Measurements from ENCODE around the gene TMEM119. TPM values are rescaled to one million over a fixed set of nuclear protein-coding genes. Genes with fewer than 3 reads are reported as not detected.
"Not testable (repeated sequence)": the region's sequence is repeated elsewhere in the genome, so short reads cannot be mapped to it uniquely, and the experiment has no call there.

The TMEM119 gene
- polyA plus RNA-seq, 1 of the 3 experiments (the other 2 are of a cell fraction) = 25.7 TPM

- TF ChIP-seq REST (IDR thresholded peaks at IDR 0.05; ENCODE audit: low read depth, low read length) (no peak), USF1 (IDR thresholded peaks at IDR 0.05; ENCODE audit: borderline replicate concordance, low read depth) (no peak), EZH2phosphoT487 (IDR thresholded peaks at IDR 0.05; ENCODE audit: borderline replicate concordance, low read depth) (no peak), EP300 (IDR thresholded peaks at IDR 0.05; ENCODE audit: borderline replicate concordance in 1 of 2, low read depth in 1 of 2, low read length in 1 of 2) (no peak)
These were observed 22.5 kb upstream of the TMEM119 start (continued) for GRCh38 chr12:108620236-108620879.

DNA sequence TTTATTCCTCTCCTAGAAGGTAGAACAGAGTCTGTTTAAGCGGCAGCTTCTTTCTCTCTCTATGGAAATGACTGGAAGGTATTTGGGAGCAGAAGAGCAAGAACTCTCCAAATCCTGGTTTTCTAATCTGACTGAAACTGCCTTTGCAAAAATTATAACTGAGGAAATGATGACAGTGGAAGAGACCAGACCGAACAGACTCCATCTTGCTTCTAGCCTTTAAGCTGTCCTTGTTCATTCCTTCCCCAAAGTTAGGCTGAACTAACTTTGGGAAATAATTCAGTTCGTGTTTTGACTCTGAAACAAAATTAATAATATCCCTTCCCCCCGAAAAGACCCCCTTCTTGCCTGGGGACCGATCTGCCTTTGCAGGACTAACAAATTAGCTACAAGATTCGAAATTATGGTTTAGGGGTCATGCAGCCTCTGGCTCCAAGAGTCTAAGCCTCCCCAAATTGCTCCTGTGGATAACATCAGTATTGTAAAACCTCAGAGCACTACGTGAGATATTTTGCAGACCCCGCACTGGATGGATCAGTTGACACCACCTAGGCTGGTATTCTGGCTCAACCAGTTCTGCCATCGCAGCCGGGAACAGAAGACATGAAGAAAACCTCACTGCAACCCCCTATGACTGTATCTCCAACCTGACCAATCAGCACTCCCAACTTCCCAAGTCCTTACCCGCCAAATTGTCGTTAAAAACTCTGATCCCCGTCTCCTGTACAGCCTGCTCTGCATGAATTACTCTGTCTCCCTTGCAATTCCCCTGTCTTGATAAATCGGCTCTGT is 21.7 kb upstream of the TMEM119 start:
- Histone ChIP-seq H3K4me1 (ENCODE audit: control insufficient read depth in 1 of 2, insufficient read depth in 2 of 2, low read depth in 1 of 2, low read length in 1 of 2) (no peaks in the 10 kb centered on the region; a peak in 2 of 4 replicates), H3K9me2 (no peaks in the 10 kb centered on the region), H3K36me3 (replicated peaks in 1 of 2; ENCODE audit: control insufficient read depth in 1 of 2, insufficient read depth in 2 of 2, low read length in 1 of 2) (no peaks in the 10 kb centered on the region), H3K27ac (ENCODE audit: low read depth in 2 of 2, low read length in 1 of 2) (no peak overlapping the region), H4K20me1 (ENCODE audit: insufficient read depth) (no peaks in the 10 kb centered on the region), H2AFZ (ENCODE audit: low read depth) (no peak overlapping the region), H3K9me3 (no peaks in the 10 kb centered on the region), H3K4me2 (no peak overlapping the region), H3K4me3 (ENCODE audit: low read depth in 2 of 2, low read length in 1 of 2) (no peak overlapping the region), H3F3A (replicated peaks; ENCODE audit: insufficient read depth) (no peaks in the 10 kb centered on the region), H3K9ac (no peak overlapping the region), H3K27me3 (ENCODE audit: insufficient read depth) (no peaks in the 10 kb centered on the region), H3K79me2 (ENCODE audit: insufficient read depth) (no peaks in the 10 kb centered on the region)
- 80% methylated on average over 13 of the region's 14 CpGs for WGBS (ENCODE audit: low lambda C conversion rate)
- POLR2A ChIA-PET = no interaction called here
- CTCF ChIA-PET = interaction anchor here (0.6 to 19.2 kb wide), 10 partner anchors 15 to 627 kb away, joined by 3 to 503 read pairs (median 8); partner anchors contain the start of genes ISCU and SART3
- DNase-seq = no peak
- no peak for TF ChIP-seq USF1 (IDR thresholded peaks at IDR 0.05; ENCODE audit: borderline replicate concordance, low read depth)
- no peak for TF ChIP-seq RAD21 (IDR thresholded peaks at IDR 0.05; ENCODE audit: low read length)
- TF ChIP-seq, protein P1, sequence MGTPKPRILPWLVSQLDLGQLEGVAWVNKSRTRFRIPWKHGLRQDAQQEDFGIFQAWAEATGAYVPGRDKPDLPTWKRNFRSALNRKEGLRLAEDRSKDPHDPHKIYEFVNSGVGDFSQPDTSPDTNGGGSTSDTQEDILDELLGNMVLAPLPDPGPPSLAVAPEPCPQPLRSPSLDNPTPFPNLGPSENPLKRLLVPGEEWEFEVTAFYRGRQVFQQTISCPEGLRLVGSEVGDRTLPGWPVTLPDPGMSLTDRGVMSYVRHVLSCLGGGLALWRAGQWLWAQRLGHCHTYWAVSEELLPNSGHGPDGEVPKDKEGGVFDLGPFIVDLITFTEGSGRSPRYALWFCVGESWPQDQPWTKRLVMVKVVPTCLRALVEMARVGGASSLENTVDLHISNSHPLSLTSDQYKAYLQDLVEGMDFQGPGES (IDR thresholded peaks at IDR 0.05; ENCODE audit: low read depth, low read length) = no peak
- no peak for TF ChIP-seq JUND (IDR thresholded peaks at IDR 0.05)
- no peak for TF ChIP-seq GABPA (IDR thresholded peaks at IDR 0.05; ENCODE audit: low read depth)
- TF ChIP-seq FOSL2 (IDR thresholded peaks at IDR 0.05; ENCODE audit: borderline replicate concordance, low read depth) = no peak
- no peak for TF ChIP-seq EZH2phosphoT487 (IDR thresholded peaks at IDR 0.05; ENCODE audit: borderline replicate concordance, low read depth)
- no peak for TF ChIP-seq SMC3 (IDR thresholded peaks at IDR 0.05; ENCODE audit: low read depth, low read length)
- no peak for TF ChIP-seq POLR2AphosphoS5 (IDR thresholded peaks at IDR 0.05; ENCODE audit: low read depth, low read length)
- no peak for TF ChIP-seq NFIC (IDR thresholded peaks at IDR 0.05; ENCODE audit: borderline replicate concordance)

DNA sequence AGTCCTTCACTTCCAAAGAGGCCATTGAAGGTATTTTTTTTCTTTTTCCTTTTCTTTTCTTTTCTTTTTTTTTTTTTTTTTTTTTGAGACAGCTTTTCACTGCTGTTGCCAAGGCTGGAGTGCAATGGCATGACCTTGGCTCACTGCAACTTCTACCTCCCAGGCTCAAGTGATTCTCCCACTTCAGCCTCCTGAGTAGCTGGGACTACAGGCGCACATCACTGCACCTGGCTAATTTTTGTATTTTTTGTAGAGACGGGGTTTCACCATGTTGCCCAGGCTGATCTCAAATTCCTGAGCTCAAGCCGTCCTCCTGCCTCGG is 21.0 kb upstream of the TMEM119 start:
- POLR2A ChIA-PET; H4K20me1 ChIP-seq (ENCODE audit: insufficient read depth); H3K9me2 ChIP-seq; H2AFZ ChIP-seq (ENCODE audit: low read depth); H3K36me3 ChIP-seq (replicated peaks in 1 of 2; ENCODE audit: control insufficient read depth in 1 of 2, insufficient read depth in 2 of 2, low read length in 1 of 2); H3K4me3 ChIP-seq (ENCODE audit: low read depth in 2 of 2, low read length in 1 of 2); H3K79me2 ChIP-seq (ENCODE audit: insufficient read depth); H3F3A ChIP-seq (replicated peaks; ENCODE audit: insufficient read depth); H3K27me3 ChIP-seq (ENCODE audit: insufficient read depth); H3K4me1 ChIP-seq (ENCODE audit: control insufficient read depth in 1 of 2, insufficient read depth in 2 of 2, low read depth in 1 of 2, low read length in 1 of 2); H3K9ac ChIP-seq; H3K4me2 ChIP-seq; H3K9me3 ChIP-seq; DNase-seq; H3K27ac ChIP-seq (ENCODE audit: low read depth in 2 of 2, low read length in 1 of 2): not testable (repeated sequence)
- 85% methylated on average over 4 of the region's 4 CpGs for WGBS (ENCODE audit: low lambda C conversion rate)
- CTCF ChIA-PET = interaction anchor here (0.6 to 19.2 kb wide), 39 partner anchors 11 to 712 kb away, joined by 3 to 503 read pairs (median 6); partner anchors contain the start of genes ISCU and SART3
